A673 (cell line): Measurements from ENCODE around the gene ZSCAN21. TPM values are rescaled to one million over a fixed set of nuclear protein-coding genes. Genes with fewer than 3 reads are reported as not detected.

ENCODE experiments used
- BruUV-seq: library from RNA; stranded (reverse); fragments of 400-500 nt; replicated peaks from 2 replicates; lab custom pipeline; 2021; lab: Mats Ljungman, UMichigan
- CTCF ChIA-PET: fragments of 300-600 bp; sonication (Branson Sonifier 250); formaldehyde crosslinking; loops from one replicate; lab custom pipeline; 2022; ENCODE audit warnings: antibody characterized with exemption; lab: Charles Lee
- POLR2A ChIA-PET: fragments of 300-600 bp; sonication (Branson Sonifier 250); formaldehyde crosslinking; loops from one replicate; lab custom pipeline; 2022; ENCODE audit warnings: antibody characterized with exemption; ENCODE audit not compliant: low non-redundant PET; lab: Charles Lee
- DNase-seq: peaks from one replicate; pipeline ENCODE4 v3.0.0-alpha.2; 2015; ENCODE audit warnings: low spot score
- H3K27ac ChIP-seq: fragments of 200-600 bp; sonication (generic); 2 replicates; pipeline ENCODE4 v1.5.1; 2016; ENCODE audit warnings: mixed run types, low read depth, mild to moderate bottlenecking, mixed read lengths, antibody characterized with exemption, low read length; ENCODE audit not compliant: poor library complexity, severe bottlenecking
- H3K27me3 ChIP-seq: fragments of 200-600 bp; sonication (generic); replicated peaks from 2 replicates; pipeline ENCODE4 v1.6.1; 2017; ENCODE audit warnings: mixed run types, low read depth, mild to moderate bottlenecking, mixed read lengths, antibody characterized with exemption, low read length; ENCODE audit not compliant: insufficient read depth, poor library complexity
- H3K36me3 ChIP-seq: fragments of 200-600 bp; sonication (generic); 2 replicates; pipeline ENCODE4 v1.6.1; 2016; ENCODE audit warnings: mixed run types, mild to moderate bottlenecking, mixed read lengths, antibody characterized with exemption, low read length; ENCODE audit not compliant: insufficient read depth, poor library complexity, severe bottlenecking
- H3K4me1 ChIP-seq: fragments of 200-600 bp; sonication (generic); 2 replicates; pipeline ENCODE4 v1.6.1; 2017; ENCODE audit warnings: mixed run types, mild to moderate bottlenecking, mixed read lengths, antibody characterized with exemption, low read length; ENCODE audit not compliant: insufficient read depth, poor library complexity, severe bottlenecking
- H3K4me3 ChIP-seq: fragments of 200-600 bp; sonication (generic); 2 replicates; pipeline ENCODE4 v1.5.1; 2016; ENCODE audit warnings: low read depth, mixed run types, mild to moderate bottlenecking, mixed read lengths, low read length; ENCODE audit not compliant: poor library complexity, severe bottlenecking
- H3K9me3 ChIP-seq: fragments of 200-600 bp; sonication (generic); 2 replicates; pipeline ENCODE4 v1.6.1; 2016; ENCODE audit warnings: mixed run types, low read depth, mild to moderate bottlenecking, mixed read lengths, antibody characterized with exemption, low read length; ENCODE audit not compliant: poor library complexity, severe bottlenecking
- CTCF ChIP-seq: fragments of 300-800, 200-600 bp; sonication (generic); conservative IDR thresholded peaks from 2 replicates; pipeline ENCODE4 v1.5.1; 2017; ENCODE audit warnings: low read depth, mild to moderate bottlenecking, antibody characterized with exemption, low read length, moderate library complexity, mixed read lengths
- EZH2 ChIP-seq: fragments of 200-600 bp; sonication (generic); IDR thresholded peaks from 2 replicates; pipeline ENCODE4 v1.6.1; 2017; ENCODE audit warnings: borderline replicate concordance, low read depth, mild to moderate bottlenecking, mixed read lengths, antibody characterized with exemption, low read length; ENCODE audit not compliant: poor library complexity, severe bottlenecking
- intact Hi-C: fragments of 100-400 bp; cut with micrococcal nuclease; formaldehyde crosslinking; loops from one replicate; pipeline ENCODE4 v1.10.0; 2022; ENCODE audit not compliant: unreplicated experiment
- total RNA-seq: library from RNA; stranded (reverse); gene quantifications from 2 replicates; pipeline ENCODE4 v1.2.3, GENCODE V29; 2021

Gene ZSCAN21
- total RNA-seq, 1 experiment from 2014 or later, result 17.2 TPM

GRCh38 chr7:100059251-100059739 lies 9.7 kb downstream of the ZSCAN21 start:
- intact Hi-C loops, result no loop called here
- BruUV-seq, result no TSS peak
- peaks cover 43% of the 10 kb centered on the region for H3K36me3 ChIP-seq

GRCh38 chr7:100061518-100062193 lies 12.1 kb downstream of the ZSCAN21 start:
- H3K27me3 ChIP-seq, result no peaks in the 10 kb centered on the region
- no peak for TF ChIP-seq CTCF
- no peak for TF ChIP-seq EZH2
- H3K9me3 ChIP-seq, result no peaks in the 10 kb centered on the region
- no TSS peak for BruUV-seq
- no peak for DNase-seq
- ChIA-PET CTCF (no interaction called here), POLR2A (interaction anchor here (0.6 kb wide), 1 partner anchor 309 kb away, joined by 8 read pairs; no protein-coding TSS in a partner anchor)
- peaks cover 53% of the 10 kb centered on the region for H3K36me3 ChIP-seq
- intact Hi-C loops, result no loop called here
- no peaks in the 10 kb centered on the region for H3K4me1 ChIP-seq
- no peak overlapping the region for H3K4me3 ChIP-seq
- no peak overlapping the region for H3K27ac ChIP-seq

More at GRCh38 chr7:100059251-100059739, 9.7 kb downstream of the ZSCAN21 start:
- DNase-seq, result no peak
- Histone ChIP-seq H3K27ac (no peak overlapping the region), H3K9me3 (no peaks in the 10 kb centered on the region), H3K27me3 (no peaks in the 10 kb centered on the region), H3K4me1 (no peaks in the 10 kb centered on the region), H3K4me3 (no peak overlapping the region)
- TF ChIP-seq EZH2 (no peak), CTCF (no peak)
- POLR2A ChIA-PET, result no interaction called here
- CTCF ChIA-PET, result no interaction called here

- H3K27ac ChIP-seq, result no peak overlapping the region
- ChIA-PET CTCF (no interaction called here), POLR2A (no interaction called here)
- TF ChIP-seq EZH2 (no peak), CTCF (no peak)
- no peaks in the 10 kb centered on the region for H3K4me1 ChIP-seq
- intact Hi-C loops, result no loop called here
- no peaks in the 10 kb centered on the region for H3K27me3 ChIP-seq
- H3K36me3 ChIP-seq, result peaks cover 38% of the 10 kb centered on the region
- no peak for DNase-seq
- no peaks in the 10 kb centered on the region for H3K9me3 ChIP-seq
- H3K4me3 ChIP-seq, result no peak overlapping the region
- no TSS peak for BruUV-seq
These were observed 13.8 kb downstream of the ZSCAN21 start for GRCh38 chr7:100063376-100063775.
